Measurements from ENCODE around the gene SPAG7.

The SPAG7 gene

DNA sequence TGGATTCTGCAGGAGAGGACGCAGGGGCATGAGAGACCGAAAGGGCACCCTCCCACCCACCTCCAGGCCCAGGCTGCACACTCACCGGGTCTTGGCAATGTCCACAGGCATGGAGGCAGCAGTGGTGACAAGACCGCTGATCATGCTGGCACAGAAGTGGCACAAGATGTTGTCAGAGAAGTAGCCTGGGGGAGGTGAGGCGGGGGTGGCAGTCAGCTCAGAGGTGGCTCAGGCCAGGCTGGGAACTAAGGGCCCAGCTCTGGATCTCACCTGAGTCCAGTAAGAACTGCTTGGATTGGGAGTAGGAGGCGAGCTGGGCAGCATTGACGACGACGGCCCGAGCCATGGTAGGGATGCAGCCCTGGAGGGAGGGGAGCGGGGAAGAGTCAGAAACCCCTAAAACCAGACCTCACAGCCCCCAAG lies 29.5 kb downstream of the SPAG7 start (continued):
- TF ChIP-seq ZNF48 (tag by site-specific recombination; IDR thresholded peaks at IDR 0.05), result no peak
- TF ChIP-seq ZNF391 (tag by site-specific recombination; IDR thresholded peaks at IDR 0.05; ENCODE audit: borderline replicate concordance, low read depth), result no peak
- TF ChIP-seq ZSCAN16 (tag by site-specific recombination; IDR thresholded peaks at IDR 0.05), result no peak
- no peak for TF ChIP-seq ZFHX2 (tag by site-specific recombination; conservative IDR thresholded peaks at IDR 0.05)
- TF ChIP-seq ZNF366 (tag by site-specific recombination; conservative IDR thresholded peaks at IDR 0.05), result no peak
- no peak for TF ChIP-seq ZNF560 (tag by site-specific recombination; IDR thresholded peaks at IDR 0.05; ENCODE audit: borderline replicate concordance)

DNA sequence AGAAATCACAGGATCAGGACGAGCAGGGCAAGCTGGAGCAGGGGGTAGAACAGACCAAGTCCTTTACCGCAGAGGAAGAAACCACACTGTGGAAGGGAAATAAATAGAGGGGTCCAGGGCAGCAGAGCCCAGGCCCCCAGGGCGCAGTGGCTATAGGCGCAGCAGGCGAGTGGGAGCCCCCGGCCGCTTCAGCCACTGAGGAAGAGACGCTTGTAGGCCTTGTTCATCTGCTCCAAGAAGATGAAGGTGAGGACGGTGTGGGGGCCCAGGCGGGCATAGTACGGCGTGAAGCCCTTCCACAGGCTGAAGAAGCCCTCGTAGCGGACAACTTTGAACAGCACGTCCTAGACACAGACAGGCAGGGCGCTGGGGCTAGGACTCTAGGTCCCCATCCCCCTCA lies 30.1 kb downstream of the SPAG7 start:
- CTCF ChIA-PET, result interaction anchor here (0.6 to 1.2 kb wide), 2 partner anchors 24 to 28 kb away, joined by 3 to 4 read pairs; no protein-coding TSS in a partner anchor
- TF ChIP-seq MZF1 (tag by site-specific recombination; IDR thresholded peaks at IDR 0.05; ENCODE audit: borderline replicate concordance) (no peak), ZNF843 (tag by site-specific recombination; IDR thresholded peaks at IDR 0.05) (no peak), ZBTB7A (tag by site-specific recombination; IDR thresholded peaks at IDR 0.05; ENCODE audit: low read depth) (no peak), OVOL3 (tag by site-specific recombination; IDR thresholded peaks at IDR 0.05) (no peak), ZNF571 (tag by site-specific recombination; IDR thresholded peaks at IDR 0.05) (no peak), ZNF169 (tag by site-specific recombination; IDR thresholded peaks at IDR 0.05) (no peak), SCRT1 (tag by site-specific recombination; IDR thresholded peaks at IDR 0.05; ENCODE audit: borderline replicate concordance) (no peak), ZNF76 (tag by site-specific recombination; IDR thresholded peaks at IDR 0.05; ENCODE audit: borderline replicate concordance, low read depth) (no peak), ZNF707 (tag by site-specific recombination; IDR thresholded peaks at IDR 0.05) (no peak), ZNF677 (tag by site-specific recombination; IDR thresholded peaks at IDR 0.05) (no peak), SALL2 (tag by site-specific recombination; IDR thresholded peaks at IDR 0.05; ENCODE audit: borderline replicate concordance) (no peak), ZNF157 (tag by site-specific recombination; IDR thresholded peaks at IDR 0.05) (no peak), ZNF701 (tag by site-specific recombination; IDR thresholded peaks at IDR 0.05) (no peak)
- TF ChIP-seq, protein P1, sequence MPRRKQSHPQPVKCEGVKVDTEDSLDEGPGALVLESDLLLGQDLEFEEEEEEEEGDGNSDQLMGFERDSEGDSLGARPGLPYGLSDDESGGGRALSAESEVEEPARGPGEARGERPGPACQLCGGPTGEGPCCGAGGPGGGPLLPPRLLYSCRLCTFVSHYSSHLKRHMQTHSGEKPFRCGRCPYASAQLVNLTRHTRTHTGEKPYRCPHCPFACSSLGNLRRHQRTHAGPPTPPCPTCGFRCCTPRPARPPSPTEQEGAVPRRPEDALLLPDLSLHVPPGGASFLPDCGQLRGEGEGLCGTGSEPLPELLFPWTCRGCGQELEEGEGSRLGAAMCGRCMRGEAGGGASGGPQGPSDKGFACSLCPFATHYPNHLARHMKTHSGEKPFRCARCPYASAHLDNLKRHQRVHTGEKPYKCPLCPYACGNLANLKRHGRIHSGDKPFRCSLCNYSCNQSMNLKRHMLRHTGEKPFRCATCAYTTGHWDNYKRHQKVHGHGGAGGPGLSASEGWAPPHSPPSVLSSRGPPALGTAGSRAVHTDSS (tag by site-specific recombination; IDR thresholded peaks at IDR 0.05), result no peak
- TF ChIP-seq, protein P2, sequence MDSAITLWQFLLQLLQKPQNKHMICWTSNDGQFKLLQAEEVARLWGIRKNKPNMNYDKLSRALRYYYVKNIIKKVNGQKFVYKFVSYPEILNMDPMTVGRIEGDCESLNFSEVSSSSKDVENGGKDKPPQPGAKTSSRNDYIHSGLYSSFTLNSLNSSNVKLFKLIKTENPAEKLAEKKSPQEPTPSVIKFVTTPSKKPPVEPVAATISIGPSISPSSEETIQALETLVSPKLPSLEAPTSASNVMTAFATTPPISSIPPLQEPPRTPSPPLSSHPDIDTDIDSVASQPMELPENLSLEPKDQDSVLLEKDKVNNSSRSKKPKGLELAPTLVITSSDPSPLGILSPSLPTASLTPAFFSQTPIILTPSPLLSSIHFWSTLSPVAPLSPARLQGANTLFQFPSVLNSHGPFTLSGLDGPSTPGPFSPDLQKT (IDR thresholded peaks at IDR 0.05; ENCODE audit: borderline replicate concordance, low read depth, low read length), result no peak
- H3K36me3 ChIP-seq (ENCODE audit: control insufficient read depth in 2 of 2, insufficient read depth in 1 of 2, low read length in 2 of 2), result peaks cover 19 to 53% of the 10 kb centered on the region in 2 experiments
- no peak overlapping the region; the same call in 1 of the 2 replicates for H3K27ac ChIP-seq (ENCODE audit: extremely low read depth, low read depth, low read length)
- POLR2A ChIA-PET, result interaction anchor here (0.6 to 3.4 kb wide), 5 partner anchors 11 to 36 kb away, joined by 3 to 109 read pairs (median 6); partner anchors contain the start of genes ENO3, PFN1 and SPAG7
- H3K9me3 ChIP-seq (ENCODE audit: control insufficient read depth, insufficient read depth, low read depth, low read length), result no peaks in the 10 kb centered on the region
- H3K4me1 ChIP-seq (ENCODE audit: control insufficient read depth, insufficient read depth, low read length), result peaks cover 9% of the 10 kb centered on the region
- no peak overlapping the region for H3K4me3 ChIP-seq (ENCODE audit: low read depth, low read length)

DNA sequence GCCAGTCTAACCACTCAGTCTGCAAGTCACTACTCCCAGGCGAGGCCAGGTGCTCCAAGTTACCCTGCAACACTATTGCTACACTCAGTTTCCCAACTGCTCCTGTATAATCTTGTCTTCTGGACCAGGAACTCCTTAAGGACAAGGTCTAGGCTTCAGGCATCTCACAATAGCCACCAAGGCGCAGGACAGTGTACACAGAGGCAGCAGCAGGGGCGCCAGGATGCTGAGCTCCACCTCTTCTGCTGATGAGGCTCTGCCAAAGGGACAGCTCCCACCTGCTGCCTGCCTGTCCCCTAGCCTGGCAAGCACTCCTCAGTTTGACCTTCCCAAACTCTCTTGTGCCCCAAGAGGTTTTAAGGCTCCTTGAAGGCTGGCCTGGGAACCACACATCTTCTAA lies 31.2 kb downstream of the SPAG7 start:
- H3K4me1 ChIP-seq (ENCODE audit: control insufficient read depth, insufficient read depth, low read length), result peaks cover 7% of the 10 kb centered on the region
- no peak overlapping the region for H3K4me3 ChIP-seq (ENCODE audit: low read depth, low read length)
- ChIA-PET POLR2A (interaction anchor here (1.0 to 2.3 kb wide), 3 partner anchors 12 to 31 kb away, joined by 4 to 9 read pairs (median 6); partner anchors contain the start of genes PFN1 and SPAG7), CTCF (interaction anchor here (0.5 to 1.2 kb wide), 3 partner anchors 27 to 146 kb away, joined by 3 to 4 read pairs (median 3); no protein-coding TSS in a partner anchor)
- H3K36me3 ChIP-seq (ENCODE audit: control insufficient read depth in 2 of 2, insufficient read depth in 1 of 2, low read length in 2 of 2), result peaks cover 10 to 48% of the 10 kb centered on the region in 2 experiments
- H3K9me3 ChIP-seq (ENCODE audit: control insufficient read depth, insufficient read depth, low read depth, low read length), result no peaks in the 10 kb centered on the region
- TF ChIP-seq, protein P3, sequence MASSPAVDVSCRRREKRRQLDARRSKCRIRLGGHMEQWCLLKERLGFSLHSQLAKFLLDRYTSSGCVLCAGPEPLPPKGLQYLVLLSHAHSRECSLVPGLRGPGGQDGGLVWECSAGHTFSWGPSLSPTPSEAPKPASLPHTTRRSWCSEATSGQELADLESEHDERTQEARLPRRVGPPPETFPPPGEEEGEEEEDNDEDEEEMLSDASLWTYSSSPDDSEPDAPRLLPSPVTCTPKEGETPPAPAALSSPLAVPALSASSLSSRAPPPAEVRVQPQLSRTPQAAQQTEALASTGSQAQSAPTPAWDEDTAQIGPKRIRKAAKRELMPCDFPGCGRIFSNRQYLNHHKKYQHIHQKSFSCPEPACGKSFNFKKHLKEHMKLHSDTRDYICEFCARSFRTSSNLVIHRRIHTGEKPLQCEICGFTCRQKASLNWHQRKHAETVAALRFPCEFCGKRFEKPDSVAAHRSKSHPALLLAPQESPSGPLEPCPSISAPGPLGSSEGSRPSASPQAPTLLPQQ (tag by site-specific recombination; IDR thresholded peaks at IDR 0.05), result no peak
- no peak for TF ChIP-seq ZNF521 (tag by site-specific recombination; IDR thresholded peaks at IDR 0.05)
- TF ChIP-seq ZBTB21 (tag by site-specific recombination; IDR thresholded peaks at IDR 0.05), result no peak
- no peak for TF ChIP-seq ZNF560 (tag by site-specific recombination; IDR thresholded peaks at IDR 0.05; ENCODE audit: borderline replicate concordance)
- no peak for TF ChIP-seq ZNF146 (tag by site-specific recombination; IDR thresholded peaks at IDR 0.05)
- no peak overlapping the region; the same call in 1 of the 2 replicates for H3K27ac ChIP-seq (ENCODE audit: extremely low read depth, low read depth, low read length)
